Measurements from ENCODE around the gene ACTG2. TPM values are rescaled to one million over a fixed set of nuclear protein-coding genes. Genes with fewer than 3 reads are reported as not detected.

ACTG2 gene
- total RNA-seq, 1 donor from 2014 or later: 0.82 TPM

GRCh38 chr2:73911548-73912208 lies 18.9 kb downstream of the ACTG2 start:
- DNase-seq (ENCODE audit: low spot score in 2 of 2) (no peak), FAIRE-seq (no peak)

GRCh38 chr2:73913414-73914054 lies 20.7 kb downstream of the ACTG2 start:
- DNase-seq (ENCODE audit: low spot score in 2 of 2) (no peak), FAIRE-seq (no peak)

GRCh38 chr2:73914667-73915066 lies 21.9 kb downstream of the ACTG2 start:
- no peak for DNase-seq (ENCODE audit: low spot score in 2 of 2)
- no peak for FAIRE-seq

- FAIRE-seq (no peak), DNase-seq (ENCODE audit: low spot score in 2 of 2) (no peak)
Measured at GRCh38 chr2:73915437-73915993, 22.7 kb downstream of the ACTG2 start.

- no peak for DNase-seq (ENCODE audit: low spot score in 2 of 2)
- FAIRE-seq: no peak
Measured at GRCh38 chr2:73916666-73917065, 23.9 kb downstream of the ACTG2 start.

GRCh38 chr2:73917296-73917695 lies 24.5 kb downstream of the ACTG2 start:
- FAIRE-seq: no peak

GRCh38 chr2:73917696-73918207 lies 24.9 kb downstream of the ACTG2 start:
- DNase-seq (ENCODE audit: low spot score in 2 of 2): no peak
- FAIRE-seq: no peak

More at GRCh38 chr2:73917296-73917695, 24.5 kb downstream of the ACTG2 start:
- DNase-seq (ENCODE audit: low spot score in 2 of 2): no peak

GRCh38 chr2:73918856-73919255 lies 26.0 kb downstream of the ACTG2 start:
- no peak for FAIRE-seq
- DNase-seq (ENCODE audit: low spot score in 2 of 2): no peak

- FAIRE-seq (no peak), DNase-seq (ENCODE audit: low spot score in 2 of 2) (no peak)
Measured at GRCh38 chr2:73919596-73920228, 26.9 kb downstream of the ACTG2 start.

- FAIRE-seq: no peak
- DNase-seq (ENCODE audit: low spot score in 2 of 2): no peak
Measured at GRCh38 chr2:73920577-73921545, 28.1 kb downstream of the ACTG2 start.

GRCh38 chr2:73921581-73921980 lies 28.8 kb downstream of the ACTG2 start:
- DNase-seq (ENCODE audit: low spot score in 2 of 2) (no peak), FAIRE-seq (no peak)

GRCh38 chr2:73922681-73923080 lies 29.9 kb downstream of the ACTG2 start:
- FAIRE-seq (no peak), DNase-seq (ENCODE audit: low spot score in 2 of 2) (no peak)

GRCh38 chr2:73925033-73925704 lies 32.4 kb downstream of the ACTG2 start:
- DNase-seq (ENCODE audit: low spot score in 2 of 2) (no peak), FAIRE-seq (no peak)

GRCh38 chr2:73925853-73926492 lies 33.2 kb downstream of the ACTG2 start:
- DNase-seq (ENCODE audit: low spot score in 2 of 2) (no peak), FAIRE-seq (no peak)

- DNase-seq (ENCODE audit: low spot score in 2 of 2) (peak; percentile 68 to 92), FAIRE-seq (peak; percentile 33)
Measured at GRCh38 chr2:73926493-73927327, 33.9 kb downstream of the ACTG2 start, which contains the start of gene DGUOK. Gene DGUOK, plus strand, starts transcription at chr2:73926880. Its CDS starts 31 bp downstream, at chr2:73926911.

GRCh38 chr2:73927344-73927743 lies 34.5 kb downstream of the ACTG2 start:
- no peak for FAIRE-seq
- DNase-seq (ENCODE audit: low spot score in 2 of 2): no peak

- no peak for FAIRE-seq
- no peak for DNase-seq (ENCODE audit: low spot score in 2 of 2)
Measured at GRCh38 chr2:73928963-73929347, 36.1 kb downstream of the ACTG2 start.

GRCh38 chr2:73930386-73930785 lies 37.6 kb downstream of the ACTG2 start:
- DNase-seq (ENCODE audit: low spot score in 2 of 2) (no peak), FAIRE-seq (no peak)

Data from frontal cortex (tissue), 4 donors.